Neutrophil (primary cell): Measurements from ENCODE around the gene BPIFA3.

Experiments used
- H3K27ac ChIP-seq: fragments of 200-600 bp; sonication (generic); 2 replicates; pipeline ENCODE4 v1.5.1; 2016; ENCODE audit warnings: mild to moderate bottlenecking, moderate library complexity
- H3K27me3 ChIP-seq: fragments of 200-600 bp; sonication (generic); 2 replicates; pipeline ENCODE4 v1.6.0; 2016; ENCODE audit warnings: mild to moderate bottlenecking
- H3K36me3 ChIP-seq: fragments of 200-600 bp; sonication (generic); 2 replicates; pipeline ENCODE4 v1.5.1; 2017
- H3K4me1 ChIP-seq, 2 experiments: fragments of 200-600 bp in 1 of 2; sonication (generic) in 1 of 2; 1 replicate in 1 of 2; 2 replicates in 1 of 2; pipeline versions ENCODE4 v1.5.1 to v1.6.1; 2013 to 2016; ENCODE audit warnings: low read depth in 1 of 2, low read length in 1 of 2, mild to moderate bottlenecking in 1 of 2, moderate library complexity in 1 of 2; ENCODE audit not compliant: control insufficient read depth in 1 of 2, insufficient read depth in 1 of 2
- H3K4me3 ChIP-seq, 2 experiments: fragments of 200-600 bp in 1 of 2; sonication (generic) in 1 of 2; 1 replicate in 1 of 2; 2 replicates in 1 of 2; pipeline ENCODE4 v1.5.1; 2013 to 2016; ENCODE audit warnings: low read depth in 1 of 2, low read length in 1 of 2, mild to moderate bottlenecking in 1 of 2, moderate library complexity in 1 of 2
- H3K9me3 ChIP-seq: fragments of 200-600 bp; sonication (generic); 2 replicates; pipeline ENCODE4 v1.5.1; 2016
- CTCF ChIP-seq: fragments of 200-600 bp; sonication (generic); IDR thresholded peaks from 2 replicates; pipeline ENCODE4 v1.5.1; 2016; ENCODE audit warnings: antibody characterized with exemption

BPIFA3 gene

DNA sequence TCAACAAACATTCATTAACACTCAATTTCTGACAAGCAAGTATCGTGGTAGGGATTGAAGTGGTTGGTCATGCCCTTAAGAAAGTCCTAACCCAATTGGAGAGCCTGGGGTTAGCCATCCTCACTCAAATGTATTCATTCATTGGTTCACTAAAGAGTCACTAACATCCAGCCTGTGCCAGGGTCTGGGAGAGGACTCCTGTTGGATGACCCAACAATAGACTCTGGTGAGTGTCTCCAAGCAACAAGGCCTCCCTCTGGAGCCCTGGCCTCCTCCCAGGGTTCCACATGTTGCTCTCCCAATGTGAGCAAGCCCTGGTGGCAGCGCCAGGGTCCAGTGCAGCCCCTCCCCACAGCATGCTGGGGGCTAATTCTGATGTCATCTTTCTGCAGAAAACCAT, at the start of gene BPIFA3:
Gene BPIFA3, plus strand, starts transcription at position 301 of the 400 bp plus-strand sequence. CDS start 185 bp downstream, outside the sequence.
- Histone ChIP-seq H3K27me3 (peaks cover 58% of the 10 kb centered on the region), H3K4me1 (no peaks in the 10 kb centered on the region), H3K9me3 (no peaks in the 10 kb centered on the region), H3K27ac (no peak within 1 kb of the TSS), H3K4me3 (no peak within 1 kb of the TSS), H3K36me3 (no peaks in the 10 kb centered on the region)
- no peak for TF ChIP-seq CTCF

- H3K27ac ChIP-seq, result no peak within 1 kb of the TSS
- H3K9me3 ChIP-seq, result no peaks in the 10 kb centered on the region
- H3K4me3 ChIP-seq, result no peak within 1 kb of the TSS
- H3K4me1 ChIP-seq, result no peaks in the 10 kb centered on the region
- no peaks in the 10 kb centered on the region for H3K36me3 ChIP-seq
- peaks cover 3% of the 10 kb centered on the region for H3K27me3 ChIP-seq
- no peak for TF ChIP-seq CTCF
Observed at GRCh38 chr20:33167859-33168258, 49.3 kb upstream of the BPIFA3 start, which contains the start of gene BPIFA2. Gene BPIFA2 (plus strand): TSS chr20:33168159. CDS start chr20:33169146, 987 bp downstream.

GRCh38 chr20:33169176-33169794, 47.9 kb upstream of the BPIFA3 start:
- Histone ChIP-seq H3K27me3 (peaks cover 3% of the 10 kb centered on the region), H3K36me3 (no peaks in the 10 kb centered on the region), H3K4me3 (no peak overlapping the region), H3K27ac (no peak overlapping the region), H3K9me3 (no peaks in the 10 kb centered on the region), H3K4me1 (no peaks in the 10 kb centered on the region)
- peak; percentile 49 for TF ChIP-seq CTCF

DNA sequence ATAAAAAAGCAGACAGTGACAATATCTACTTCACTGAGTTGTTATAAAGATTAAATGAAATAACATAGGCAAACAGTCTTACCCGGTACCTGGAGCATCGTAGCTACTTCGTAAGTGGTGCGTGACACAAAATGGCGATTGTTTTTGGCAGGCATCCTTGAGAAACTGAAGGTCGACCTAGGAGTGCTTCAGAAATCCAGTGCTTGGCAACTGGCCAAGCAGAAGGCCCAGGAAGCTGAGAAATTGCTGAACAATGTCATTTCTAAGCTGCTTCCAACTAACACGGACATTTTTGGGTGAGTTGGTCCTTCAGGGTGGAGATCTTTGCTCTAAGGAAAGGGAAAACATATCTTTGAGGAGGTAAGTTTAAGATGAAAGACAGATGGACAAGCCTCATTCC, 44.4 kb upstream of the BPIFA3 start:
- no peak for TF ChIP-seq CTCF
- Histone ChIP-seq H3K4me3 (no peak overlapping the region), H3K36me3 (no peaks in the 10 kb centered on the region), H3K27ac (no peak overlapping the region), H3K9me3 (no peaks in the 10 kb centered on the region), H3K4me1 (no peaks in the 10 kb centered on the region), H3K27me3 (peaks cover 4% of the 10 kb centered on the region)

DNA sequence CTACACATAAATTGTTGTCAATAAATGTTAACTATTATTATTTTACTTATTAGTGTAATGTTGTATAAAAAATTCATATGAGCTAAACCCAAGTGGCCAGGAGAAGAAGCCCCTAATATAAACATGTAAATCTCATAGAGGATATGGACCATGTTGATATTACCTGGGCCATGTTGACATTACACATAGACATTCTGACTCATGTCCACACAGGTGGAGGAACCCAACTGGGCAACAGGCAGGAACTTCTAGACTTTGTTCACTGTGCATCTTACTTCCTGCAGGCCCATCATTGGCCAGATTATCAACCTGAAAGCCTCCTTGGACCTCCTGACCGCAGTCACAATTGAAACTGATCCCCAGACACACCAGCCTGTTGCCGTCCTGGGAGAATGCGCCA, 42.0 kb upstream of the BPIFA3 start:
- no peak overlapping the region for H3K27ac ChIP-seq
- TF ChIP-seq CTCF, result no peak
- H3K4me3 ChIP-seq, result no peak overlapping the region
- no peaks in the 10 kb centered on the region for H3K4me1 ChIP-seq
- no peaks in the 10 kb centered on the region for H3K36me3 ChIP-seq
- peaks cover 4% of the 10 kb centered on the region for H3K27me3 ChIP-seq
- H3K9me3 ChIP-seq, result no peaks in the 10 kb centered on the region
